Neural cell (in vitro differentiated cells): ENCODE measurements around the gene OR4Q2. TPM values are rescaled to one million over a fixed set of nuclear protein-coding genes. Genes with fewer than 3 reads are reported as not detected.

Experiments used
- H2AFZ ChIP-seq: fragments of 200-600, 300-800 bp; sonication (generic), shearing (Covaris generic); 2 replicates; pipeline ENCODE4 v1.6.0; 2014; ENCODE audit warnings: low read depth, mild to moderate bottlenecking, antibody characterized with exemption, low read length, moderate library complexity
- H3F3A ChIP-seq: fragments of 200-600 bp; shearing (Covaris generic); 2 replicates; pipeline ENCODE4 v1.6.1; 2016; ENCODE audit warnings: mild to moderate bottlenecking, moderate library complexity, mixed read lengths, antibody characterized with exemption, low read length; ENCODE audit not compliant: insufficient read depth, poor library complexity, severe bottlenecking
- H3K27ac ChIP-seq: fragments of 200-600, 300-800 bp; sonication (generic), shearing (Covaris generic); 2 replicates; pipeline ENCODE4 v1.5.1; 2014; ENCODE audit warnings: mild to moderate bottlenecking, low read length, moderate library complexity
- H3K27me3 ChIP-seq: fragments of 300-800, 200-600 bp; sonication (generic), shearing (Covaris generic); 2 replicates; pipeline ENCODE4 v1.6.0; 2014; ENCODE audit warnings: mild to moderate bottlenecking, low read depth, low read length, moderate library complexity; ENCODE audit not compliant: insufficient read depth
- H3K36me3 ChIP-seq: fragments of 300-800, 200-600 bp; sonication (generic), shearing (Covaris generic); 2 replicates; pipeline ENCODE4 v1.5.1; 2014; ENCODE audit warnings: mild to moderate bottlenecking, antibody characterized with exemption, low read length, moderate library complexity; ENCODE audit not compliant: insufficient read depth
- H3K4me2 ChIP-seq: fragments of 300-800, 200-600 bp; sonication (generic), shearing (Covaris generic); 2 replicates; pipeline ENCODE4 v1.6.0; 2014; ENCODE audit warnings: mild to moderate bottlenecking, low read length
- H3K4me3 ChIP-seq: fragments of 300-800, 200-600 bp; sonication (generic), shearing (Covaris generic); 2 replicates; pipeline ENCODE4 v1.5.1; 2014; ENCODE audit warnings: mild to moderate bottlenecking, low read length, moderate library complexity
- H3K79me2 ChIP-seq: fragments of 200-600 bp; shearing (Covaris generic); replicated peaks from 2 replicates; pipeline ENCODE4 v1.6.0; 2014; ENCODE audit warnings: mild to moderate bottlenecking, low read length, moderate library complexity; ENCODE audit not compliant: insufficient read depth
- H3K9ac ChIP-seq: fragments of 300-800, 200-600 bp; sonication (generic), shearing (Covaris generic); 2 replicates; pipeline ENCODE4 v1.6.1; 2016; ENCODE audit warnings: mild to moderate bottlenecking, low read length, mixed read lengths
- H3K9me2 ChIP-seq: fragments of 200-600 bp; shearing (Covaris generic); 2 replicates; pipeline ENCODE4 v1.6.1; 2016; ENCODE audit warnings: mild to moderate bottlenecking, low read length, mixed read lengths; ENCODE audit not compliant: insufficient read depth
- H3K9me3 ChIP-seq: fragments of 200-600, 300-800 bp; sonication (generic), shearing (Covaris generic); 2 replicates; pipeline ENCODE4 v1.6.1; 2016; ENCODE audit warnings: mild to moderate bottlenecking, mixed run types, low read length, moderate library complexity, mixed read lengths
- H4K20me1 ChIP-seq: fragments of 200-600 bp; shearing (Covaris generic); 2 replicates; pipeline ENCODE4 v1.6.1; 2016; ENCODE audit warnings: mild to moderate bottlenecking, mixed run types; ENCODE audit not compliant: insufficient read depth
- EP300 ChIP-seq: fragments of 450-650 bp; conservative IDR thresholded peaks from 2 replicates; pipeline ENCODE4 v1.6.1; 2014; ENCODE audit warnings: antibody characterized with exemption, mild to moderate bottlenecking, moderate library complexity; ENCODE audit not compliant: poor library complexity, severe bottlenecking
- EZH2 ChIP-seq: fragments of 200-600, 300-800 bp; shearing (Covaris generic), sonication (generic); IDR thresholded peaks from 2 replicates; pipeline ENCODE4 v1.6.1; 2014; ENCODE audit warnings: antibody characterized with exemption, low read length, borderline replicate concordance, mild to moderate bottlenecking; ENCODE audit not compliant: insufficient read depth, poor library complexity, severe bottlenecking
- MXI1 ChIP-seq: fragments of 450-650 bp; conservative IDR thresholded peaks from 2 replicates; pipeline ENCODE4 v1.6.1; 2014; ENCODE audit warnings: antibody characterized with exemption, mild to moderate bottlenecking; ENCODE audit not compliant: poor library complexity, severe bottlenecking
- POLR2AphosphoS5 ChIP-seq: IDR thresholded peaks from 2 replicates; pipeline ENCODE4 v1.6.1; 2012
- RAD21 ChIP-seq: fragments of 450-650 bp; conservative IDR thresholded peaks from 2 replicates; pipeline ENCODE4 v1.6.1; 2014; ENCODE audit warnings: antibody characterized with exemption, mild to moderate bottlenecking, moderate library complexity
- SMC3 ChIP-seq: fragments of 450-650 bp; conservative IDR thresholded peaks from 2 replicates; pipeline ENCODE4 v1.6.1; 2014; ENCODE audit warnings: antibody characterized with exemption, mild to moderate bottlenecking, moderate library complexity; ENCODE audit not compliant: poor library complexity
- TAF1 ChIP-seq: IDR thresholded peaks from 2 replicates; pipeline ENCODE4 v1.6.1; 2012; ENCODE audit warnings: low read depth
- polyA plus RNA-seq: library from polyadenylated mRNA; depleted of rRNA; stranded (reverse); fragments of >200 nt; gene quantifications from 2 replicates; pipeline ENCODE4 v1.2.3, GENCODE V29; 2014
- TF ChIP-seq, protein P1 (sequence below): IDR thresholded peaks from 2 replicates; pipeline ENCODE4 v1.6.1; 2012; ENCODE audit warnings: borderline replicate concordance
- TF ChIP-seq, protein P2 (sequence below): fragments of 450-650 bp; IDR thresholded peaks from 2 replicates; pipeline ENCODE4 v1.5.1; 2014; ENCODE audit warnings: antibody characterized with exemption, mild to moderate bottlenecking, moderate library complexity; ENCODE audit not compliant: poor library complexity, severe bottlenecking

OR4Q2 gene
- polyA plus RNA-seq, 1 donor from 2014 or later = not detected

DNA sequence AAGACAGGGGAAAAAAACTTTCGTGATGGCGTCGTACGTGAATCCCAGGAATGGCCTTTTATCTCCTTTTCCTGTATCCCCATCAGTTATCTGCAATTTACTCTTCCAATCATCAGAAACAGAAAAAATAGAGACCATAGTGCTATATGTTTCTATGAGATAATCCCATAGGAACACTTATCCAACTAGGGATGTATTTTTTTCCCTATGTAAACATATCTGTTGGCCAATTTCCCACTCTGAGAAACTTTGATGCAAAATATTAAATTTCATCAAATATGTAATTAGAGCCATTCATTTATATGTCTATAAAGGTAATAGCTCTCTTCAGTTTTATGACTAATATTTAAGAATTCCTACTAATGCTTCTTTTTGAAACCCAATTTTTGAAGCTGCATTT lies 34.0 kb downstream of the OR4Q2 start, which contains the start of gene OR4K13:
OR4K13 (minus strand) TSS at position 101 of the 400 bp plus-strand sequence. CDS start 1,280 bp downstream, outside the sequence.
- Histone ChIP-seq H3K27ac (no peak within 1 kb of the TSS), H3K9me2 (no peaks in the 10 kb centered on the region), H3K4me2 (no peak within 1 kb of the TSS), H3K4me3 (no peak within 1 kb of the TSS), H3K27me3 (no peaks in the 10 kb centered on the region), H2AFZ (no peak within 1 kb of the TSS), H3K9ac (no peak within 1 kb of the TSS), H3K9me3 (peaks cover 6% of the 10 kb centered on the region), H3F3A (no peaks in the 10 kb centered on the region), H3K36me3 (no peaks in the 10 kb centered on the region), H4K20me1 (no peaks in the 10 kb centered on the region), H3K79me2 (no peaks in the 10 kb centered on the region)
- TF ChIP-seq POLR2AphosphoS5 (no peak), EP300 (no peak), TAF1 (no peak), MXI1 (no peak), RAD21 (no peak), SMC3 (no peak), EZH2 (no peak)
- TF ChIP-seq, protein P1, sequence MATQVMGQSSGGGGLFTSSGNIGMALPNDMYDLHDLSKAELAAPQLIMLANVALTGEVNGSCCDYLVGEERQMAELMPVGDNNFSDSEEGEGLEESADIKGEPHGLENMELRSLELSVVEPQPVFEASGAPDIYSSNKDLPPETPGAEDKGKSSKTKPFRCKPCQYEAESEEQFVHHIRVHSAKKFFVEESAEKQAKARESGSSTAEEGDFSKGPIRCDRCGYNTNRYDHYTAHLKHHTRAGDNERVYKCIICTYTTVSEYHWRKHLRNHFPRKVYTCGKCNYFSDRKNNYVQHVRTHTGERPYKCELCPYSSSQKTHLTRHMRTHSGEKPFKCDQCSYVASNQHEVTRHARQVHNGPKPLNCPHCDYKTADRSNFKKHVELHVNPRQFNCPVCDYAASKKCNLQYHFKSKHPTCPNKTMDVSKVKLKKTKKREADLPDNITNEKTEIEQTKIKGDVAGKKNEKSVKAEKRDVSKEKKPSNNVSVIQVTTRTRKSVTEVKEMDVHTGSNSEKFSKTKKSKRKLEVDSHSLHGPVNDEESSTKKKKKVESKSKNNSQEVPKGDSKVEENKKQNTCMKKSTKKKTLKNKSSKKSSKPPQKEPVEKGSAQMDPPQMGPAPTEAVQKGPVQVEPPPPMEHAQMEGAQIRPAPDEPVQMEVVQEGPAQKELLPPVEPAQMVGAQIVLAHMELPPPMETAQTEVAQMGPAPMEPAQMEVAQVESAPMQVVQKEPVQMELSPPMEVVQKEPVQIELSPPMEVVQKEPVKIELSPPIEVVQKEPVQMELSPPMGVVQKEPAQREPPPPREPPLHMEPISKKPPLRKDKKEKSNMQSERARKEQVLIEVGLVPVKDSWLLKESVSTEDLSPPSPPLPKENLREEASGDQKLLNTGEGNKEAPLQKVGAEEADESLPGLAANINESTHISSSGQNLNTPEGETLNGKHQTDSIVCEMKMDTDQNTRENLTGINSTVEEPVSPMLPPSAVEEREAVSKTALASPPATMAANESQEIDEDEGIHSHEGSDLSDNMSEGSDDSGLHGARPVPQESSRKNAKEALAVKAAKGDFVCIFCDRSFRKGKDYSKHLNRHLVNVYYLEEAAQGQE = no peak
- TF ChIP-seq, protein P2, sequence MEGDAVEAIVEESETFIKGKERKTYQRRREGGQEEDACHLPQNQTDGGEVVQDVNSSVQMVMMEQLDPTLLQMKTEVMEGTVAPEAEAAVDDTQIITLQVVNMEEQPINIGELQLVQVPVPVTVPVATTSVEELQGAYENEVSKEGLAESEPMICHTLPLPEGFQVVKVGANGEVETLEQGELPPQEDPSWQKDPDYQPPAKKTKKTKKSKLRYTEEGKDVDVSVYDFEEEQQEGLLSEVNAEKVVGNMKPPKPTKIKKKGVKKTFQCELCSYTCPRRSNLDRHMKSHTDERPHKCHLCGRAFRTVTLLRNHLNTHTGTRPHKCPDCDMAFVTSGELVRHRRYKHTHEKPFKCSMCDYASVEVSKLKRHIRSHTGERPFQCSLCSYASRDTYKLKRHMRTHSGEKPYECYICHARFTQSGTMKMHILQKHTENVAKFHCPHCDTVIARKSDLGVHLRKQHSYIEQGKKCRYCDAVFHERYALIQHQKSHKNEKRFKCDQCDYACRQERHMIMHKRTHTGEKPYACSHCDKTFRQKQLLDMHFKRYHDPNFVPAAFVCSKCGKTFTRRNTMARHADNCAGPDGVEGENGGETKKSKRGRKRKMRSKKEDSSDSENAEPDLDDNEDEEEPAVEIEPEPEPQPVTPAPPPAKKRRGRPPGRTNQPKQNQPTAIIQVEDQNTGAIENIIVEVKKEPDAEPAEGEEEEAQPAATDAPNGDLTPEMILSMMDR = no peak

DNA sequence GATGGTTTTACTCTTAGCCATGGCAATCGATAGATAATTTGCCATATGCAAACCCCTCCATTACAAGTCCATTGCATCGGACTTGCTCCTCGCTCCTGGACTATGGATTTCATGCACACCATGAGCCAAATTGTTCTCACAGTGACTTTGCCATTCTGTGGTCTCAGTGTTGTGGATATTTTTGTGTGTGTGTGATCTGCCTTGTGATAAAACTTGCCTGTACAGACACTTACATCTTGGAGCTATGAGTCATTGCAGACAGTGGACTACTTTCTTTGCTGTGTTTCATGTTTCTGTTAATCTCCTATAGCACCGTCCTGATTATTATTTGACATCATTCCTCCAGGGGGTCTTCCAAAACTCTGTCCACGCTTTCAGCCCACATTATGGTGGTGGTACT lies 42.3 kb downstream of the OR4Q2 start:
- H3K79me2 ChIP-seq = no peaks in the 10 kb centered on the region
- H2AFZ ChIP-seq = no peak overlapping the region
- H4K20me1 ChIP-seq = no peaks in the 10 kb centered on the region
- no peaks in the 10 kb centered on the region for H3K36me3 ChIP-seq
- no peaks in the 10 kb centered on the region for H3K9me3 ChIP-seq
- H3K9ac ChIP-seq = no peak overlapping the region
- TF ChIP-seq, protein P2 = no peak
- TF ChIP-seq EZH2 = no peak
- no peak for TF ChIP-seq RAD21
- no peak for TF ChIP-seq EP300
- TF ChIP-seq POLR2AphosphoS5 = no peak
- no peak overlapping the region for H3K27ac ChIP-seq
- no peaks in the 10 kb centered on the region for H3K9me2 ChIP-seq
- no peak overlapping the region for H3K4me3 ChIP-seq
- no peaks in the 10 kb centered on the region for H3K27me3 ChIP-seq
- no peaks in the 10 kb centered on the region for H3F3A ChIP-seq
- H3K4me2 ChIP-seq = no peak overlapping the region
